ENCODE results near the gene MLEC. TPM values are rescaled to one million over a fixed set of nuclear protein-coding genes. Genes with fewer than 3 reads are reported as not detected.

MLEC gene
- total and polyA plus RNA-seq, 9 of the 15 experiments (the other 6 are each of a cell fraction or from before 2014, with no cell fraction given), result 18.5 to 108 (median 57.8) TPM

DNA sequence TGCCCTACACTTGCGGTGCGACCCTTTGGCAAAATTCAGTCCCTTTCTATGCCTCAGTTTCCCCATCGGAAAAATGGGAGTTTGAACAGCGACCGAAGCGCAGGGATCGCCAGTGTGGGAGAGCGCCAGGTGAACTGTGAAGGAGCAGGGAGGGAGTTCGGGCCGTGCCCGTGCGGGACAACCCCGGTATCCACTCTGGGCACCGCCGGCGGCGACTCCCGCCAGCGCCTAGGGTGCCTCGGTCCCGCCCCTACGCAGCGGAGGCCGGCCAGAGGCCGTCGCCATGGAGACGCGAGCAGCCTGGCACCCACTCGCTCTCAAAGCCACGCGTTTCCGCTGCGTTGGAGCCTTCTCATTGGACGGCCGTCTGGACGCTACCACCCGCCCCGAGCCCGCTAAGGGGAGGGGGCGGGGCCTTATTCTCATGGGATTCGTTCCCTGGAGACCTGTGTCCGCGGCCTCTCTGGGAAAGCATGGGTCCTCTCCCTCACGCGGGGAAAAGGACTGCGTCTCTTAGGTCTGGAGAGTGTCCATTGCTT lies 729 bp upstream of the MLEC start (continued):
- TF ChIP-seq CREBBP (IDR thresholded peaks at IDR 0.05; ENCODE audit: low read depth, low read length) (no peak), ZNF561 (CRISPR knock-in tag; conservative IDR thresholded peaks at IDR 0.05) (no peak), COPS2 (conservative IDR thresholded peaks at IDR 0.05) (no peak), SNRNP70 (optimal IDR thresholded peaks at IDR 0.05; ENCODE audit: low read depth, low read length) (no peak), ZNF695 (CRISPR knock-in tag; IDR thresholded peaks at IDR 0.05) (no peak), TEAD4 (IDR thresholded peaks at IDR 0.05; ENCODE audit: low read length) (no peak), TEAD4 (CRISPR knock-in tag; IDR thresholded peaks at IDR 0.05; ENCODE audit: borderline replicate concordance) (no peak), ZNF282 (CRISPR knock-in tag; IDR thresholded peaks at IDR 0.05) (no peak), NRF1 (conservative IDR thresholded peaks at IDR 0.05 in 1 of 2, IDR thresholded peaks at IDR 0.05 in 1 of 2) (peak; percentile 63 to 64; a peak in 2 of 4 replicates), ETV6 (IDR thresholded peaks at IDR 0.05; ENCODE audit: borderline replicate concordance in 1 of 2, low read depth in 2 of 2, low read length in 1 of 2) (no peak), ETV6 (CRISPR knock-in tag; IDR thresholded peaks at IDR 0.05; ENCODE audit: borderline replicate concordance) (no peak), EGR1 (conservative IDR thresholded peaks at IDR 0.05) (peak; percentile 88), ESRRB (CRISPR knock-in tag; IDR thresholded peaks at IDR 0.05; ENCODE audit: borderline replicate concordance) (no peak), TSC22D4 (tag; IDR thresholded peaks at IDR 0.05) (no peak), HIVEP1 (CRISPR knock-in tag; IDR thresholded peaks at IDR 0.05) (no peak), POLR2AphosphoS2 (IDR thresholded peaks at IDR 0.05; ENCODE audit: low read length) (no peak), ZFPM2 (CRISPR knock-in tag; IDR thresholded peaks at IDR 0.05) (no peak), FOSL1 (tag; conservative IDR thresholded peaks at IDR 0.05) (no peak), PTTG1 (tag; IDR thresholded peaks at IDR 0.05; ENCODE audit: low read depth) (no peak), TARDBP (IDR thresholded peaks at IDR 0.05) (no peak), XRCC3 (IDR thresholded peaks at IDR 0.05) (no peak), HDAC2 (IDR thresholded peaks at IDR 0.05) (peak; percentile 58; the same call in 1 of the 2 replicates), BRD4 (IDR thresholded peaks at IDR 0.05) (no peak), SMARCC2 (IDR thresholded peaks at IDR 0.05; ENCODE audit: low read depth) (no peak), ZNF184 (CRISPR knock-in tag; IDR thresholded peaks at IDR 0.05) (no peak), NCOA6 (IDR thresholded peaks at IDR 0.05) (no peak), NBN (IDR thresholded peaks at IDR 0.05; ENCODE audit: low read depth) (peak; percentile 31; the same call in 1 of the 2 replicates)
- TF ChIP-seq, protein P1, sequence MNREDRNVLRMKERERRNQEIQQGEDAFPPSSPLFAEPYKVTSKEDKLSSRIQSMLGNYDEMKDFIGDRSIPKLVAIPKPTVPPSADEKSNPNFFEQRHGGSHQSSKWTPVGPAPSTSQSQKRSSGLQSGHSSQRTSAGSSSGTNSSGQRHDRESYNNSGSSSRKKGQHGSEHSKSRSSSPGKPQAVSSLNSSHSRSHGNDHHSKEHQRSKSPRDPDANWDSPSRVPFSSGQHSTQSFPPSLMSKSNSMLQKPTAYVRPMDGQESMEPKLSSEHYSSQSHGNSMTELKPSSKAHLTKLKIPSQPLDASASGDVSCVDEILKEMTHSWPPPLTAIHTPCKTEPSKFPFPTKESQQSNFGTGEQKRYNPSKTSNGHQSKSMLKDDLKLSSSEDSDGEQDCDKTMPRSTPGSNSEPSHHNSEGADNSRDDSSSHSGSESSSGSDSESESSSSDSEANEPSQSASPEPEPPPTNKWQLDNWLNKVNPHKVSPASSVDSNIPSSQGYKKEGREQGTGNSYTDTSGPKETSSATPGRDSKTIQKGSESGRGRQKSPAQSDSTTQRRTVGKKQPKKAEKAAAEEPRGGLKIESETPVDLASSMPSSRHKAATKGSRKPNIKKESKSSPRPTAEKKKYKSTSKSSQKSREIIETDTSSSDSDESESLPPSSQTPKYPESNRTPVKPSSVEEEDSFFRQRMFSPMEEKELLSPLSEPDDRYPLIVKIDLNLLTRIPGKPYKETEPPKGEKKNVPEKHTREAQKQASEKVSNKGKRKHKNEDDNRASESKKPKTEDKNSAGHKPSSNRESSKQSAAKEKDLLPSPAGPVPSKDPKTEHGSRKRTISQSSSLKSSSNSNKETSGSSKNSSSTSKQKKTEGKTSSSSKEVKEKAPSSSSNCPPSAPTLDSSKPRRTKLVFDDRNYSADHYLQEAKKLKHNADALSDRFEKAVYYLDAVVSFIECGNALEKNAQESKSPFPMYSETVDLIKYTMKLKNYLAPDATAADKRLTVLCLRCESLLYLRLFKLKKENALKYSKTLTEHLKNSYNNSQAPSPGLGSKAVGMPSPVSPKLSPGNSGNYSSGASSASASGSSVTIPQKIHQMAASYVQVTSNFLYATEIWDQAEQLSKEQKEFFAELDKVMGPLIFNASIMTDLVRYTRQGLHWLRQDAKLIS (CRISPR knock-in tag; IDR thresholded peaks at IDR 0.05), result 0 out of 2 replicates have a peak, but pooled peaks have one; percentile 13
- TF ChIP-seq, protein P2, sequence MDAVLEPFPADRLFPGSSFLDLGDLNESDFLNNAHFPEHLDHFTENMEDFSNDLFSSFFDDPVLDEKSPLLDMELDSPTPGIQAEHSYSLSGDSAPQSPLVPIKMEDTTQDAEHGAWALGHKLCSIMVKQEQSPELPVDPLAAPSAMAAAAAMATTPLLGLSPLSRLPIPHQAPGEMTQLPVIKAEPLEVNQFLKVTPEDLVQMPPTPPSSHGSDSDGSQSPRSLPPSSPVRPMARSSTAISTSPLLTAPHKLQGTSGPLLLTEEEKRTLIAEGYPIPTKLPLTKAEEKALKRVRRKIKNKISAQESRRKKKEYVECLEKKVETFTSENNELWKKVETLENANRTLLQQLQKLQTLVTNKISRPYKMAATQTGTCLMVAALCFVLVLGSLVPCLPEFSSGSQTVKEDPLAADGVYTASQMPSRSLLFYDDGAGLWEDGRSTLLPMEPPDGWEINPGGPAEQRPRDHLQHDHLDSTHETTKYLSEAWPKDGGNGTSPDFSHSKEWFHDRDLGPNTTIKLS (IDR thresholded peaks at IDR 0.05; ENCODE audit: borderline replicate concordance, low read depth), result peak; percentile 98
